NCI-H146 (cell line): Measurements from ENCODE around the gene NOP53.
"Not testable (repeated sequence)": the region's sequence is repeated elsewhere in the genome, so short reads cannot be mapped to it uniquely, and the experiment has no call there.

ENCODE experiments used
- DNase-seq: peaks from one replicate; lab custom pipeline; 2025; lab: John Stamatoyannopoulos, UW

Gene NOP53

GRCh38 chr19:47745010-47745901 lies at the start of gene NOP53:
Gene NOP53 (plus strand): TSS chr19:47745546. CDS start chr19:47745560, 14 bp downstream.
- peak; percentile 98 for DNase-seq

- DNase-seq: no peak
Measured at GRCh38 chr19:47696635-47697034, 48.7 kb upstream of the NOP53 start.

GRCh38 chr19:47697863-47698609 lies 47.3 kb upstream of the NOP53 start:
- DNase-seq: peak; percentile 75

- DNase-seq: no peak
Measured at GRCh38 chr19:47698631-47699359, 46.6 kb upstream of the NOP53 start.

GRCh38 chr19:47699360-47699917 lies 45.9 kb upstream of the NOP53 start:
- DNase-seq: peak; percentile 61

- DNase-seq: no peak
Measured at GRCh38 chr19:47700934-47701716, 44.2 kb upstream of the NOP53 start.

- DNase-seq: no peak
Measured at GRCh38 chr19:47701717-47702552, 43.4 kb upstream of the NOP53 start.

- DNase-seq: no peak
Measured at GRCh38 chr19:47702671-47703070, 42.7 kb upstream of the NOP53 start.

GRCh38 chr19:47703301-47703700 lies 42.0 kb upstream of the NOP53 start:
- DNase-seq: no peak

GRCh38 chr19:47704024-47704423 lies 41.3 kb upstream of the NOP53 start:
- no peak for DNase-seq

- DNase-seq: no peak
Measured at GRCh38 chr19:47704656-47705055, 40.7 kb upstream of the NOP53 start.

- peak; percentile 84 for DNase-seq
Measured at GRCh38 chr19:47707135-47707925, 38.0 kb upstream of the NOP53 start.

GRCh38 chr19:47711652-47712242 lies 33.6 kb upstream of the NOP53 start:
- DNase-seq: peak; percentile 46

- peak; percentile 18 for DNase-seq
Measured at GRCh38 chr19:47713046-47714021, 32.0 kb upstream of the NOP53 start, which contains the start of gene EHD2. Gene EHD2 (plus strand): TSS chr19:47713422. CDS start chr19:47716613, 3,191 bp downstream.

- DNase-seq: no peak
Measured at GRCh38 chr19:47714339-47714738, 31.0 kb upstream of the NOP53 start.

GRCh38 chr19:47714855-47715254 lies 30.5 kb upstream of the NOP53 start:
- not testable (repeated sequence) for DNase-seq

GRCh38 chr19:47716270-47716937 lies 28.9 kb upstream of the NOP53 start:
- no peak for DNase-seq
